Measurements from ENCODE around the gene TPCN2. TPM values are rescaled to one million over a fixed set of nuclear protein-coding genes. Genes with fewer than 3 reads are reported as not detected.

Gene TPCN2
- total RNA-seq, 1 donor from 2014 or later = 6.8 TPM

GRCh38 chr11:69121621-69122325 lies 73.0 kb downstream of the TPCN2 start:
- peaks cover 0 to 4% (median 0%) of the 10 kb centered on the region in 3 donors for H3K9me3 ChIP-seq (ENCODE audit: control insufficient read depth in 3 of 3, low read length in 3 of 3)
- peaks cover 6 to 16% (median 10%) of the 10 kb centered on the region in 3 donors for H3K4me1 ChIP-seq (ENCODE audit: control insufficient read depth in 3 of 3, insufficient read depth in 3 of 3, low read length in 3 of 3)
- no peak overlapping the region for H3K27ac ChIP-seq (ENCODE audit: low read depth, low read length)
- no peaks in the 10 kb centered on the region for H3K36me3 ChIP-seq (ENCODE audit: control insufficient read depth in 3 of 3, insufficient read depth in 3 of 3, low read length in 3 of 3)
- no peak overlapping the region for H3K4me3 ChIP-seq (ENCODE audit: low read length in 3 of 3)
- H3K27me3 ChIP-seq (ENCODE audit: control insufficient read depth in 3 of 3, insufficient read depth in 3 of 3, low read length in 3 of 3) = peaks cover 0 to 10% (median 9%) of the 10 kb centered on the region in 3 donors
- no peak overlapping the region for H3K9ac ChIP-seq (ENCODE audit: low read depth in 1 of 3, low read length in 3 of 3)

GRCh38 chr11:69122326-69122629 lies 73.5 kb downstream of the TPCN2 start:
- no peaks in the 10 kb centered on the region for H3K36me3 ChIP-seq (ENCODE audit: control insufficient read depth in 3 of 3, insufficient read depth in 3 of 3, low read length in 3 of 3)
- H3K4me1 ChIP-seq (ENCODE audit: control insufficient read depth in 3 of 3, insufficient read depth in 3 of 3, low read length in 3 of 3) = peaks cover 6 to 16% (median 10%) of the 10 kb centered on the region in 3 donors
- H3K27ac ChIP-seq (ENCODE audit: low read depth, low read length) = no peak overlapping the region
- no peak overlapping the region for H3K4me3 ChIP-seq (ENCODE audit: low read length in 3 of 3)
- H3K9ac ChIP-seq (ENCODE audit: low read depth in 1 of 3, low read length in 3 of 3) = no peak overlapping the region
- peaks cover 0 to 4% (median 0%) of the 10 kb centered on the region in 3 donors for H3K9me3 ChIP-seq (ENCODE audit: control insufficient read depth in 3 of 3, low read length in 3 of 3)
- peaks cover 0 to 11% (median 9%) of the 10 kb centered on the region in 3 donors for H3K27me3 ChIP-seq (ENCODE audit: control insufficient read depth in 3 of 3, insufficient read depth in 3 of 3, low read length in 3 of 3)

DNA sequence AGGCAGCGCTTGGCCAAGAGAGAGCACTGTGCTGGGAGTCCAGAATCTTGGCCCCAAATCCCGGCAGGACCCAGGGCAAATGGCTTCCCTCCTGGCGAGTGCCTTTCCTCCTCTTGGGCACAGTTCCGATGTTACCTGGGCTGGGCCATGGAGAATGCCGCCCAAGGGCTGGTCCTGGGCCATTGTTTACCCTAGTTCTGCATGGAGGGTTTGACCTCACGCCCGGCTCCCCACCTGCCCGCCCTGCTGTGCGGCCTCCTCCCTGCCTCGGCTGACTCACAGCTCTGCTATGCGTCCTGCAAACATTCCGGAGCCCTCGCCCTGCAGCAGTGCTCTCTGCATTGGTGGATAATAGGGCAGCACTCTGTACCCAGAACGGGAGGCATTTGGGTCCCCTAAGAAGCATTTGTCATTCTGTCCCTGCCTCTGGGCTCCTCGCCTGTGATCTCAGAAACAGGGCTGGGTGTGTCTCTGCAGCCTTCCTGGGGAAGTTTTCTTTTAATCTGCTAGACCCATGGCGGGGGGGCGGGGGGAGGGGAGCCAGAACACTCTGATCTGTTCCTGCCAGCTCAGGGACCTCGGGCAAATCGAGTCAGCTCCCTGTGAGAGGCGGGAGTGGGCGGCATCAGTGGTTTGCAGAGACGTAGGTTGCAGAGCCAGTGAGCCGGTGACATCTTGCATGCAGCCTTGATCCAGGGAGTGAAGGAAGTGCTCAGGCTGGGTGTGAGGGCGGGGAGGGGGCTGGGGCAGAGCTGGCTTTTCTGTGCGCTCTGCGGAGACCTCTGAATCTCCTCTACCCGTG lies 74.1 kb downstream of the TPCN2 start:
- Histone ChIP-seq H3K4me1 (ENCODE audit: control insufficient read depth in 3 of 3, insufficient read depth in 3 of 3, low read length in 3 of 3) (peaks cover 6 to 16% (median 10%) of the 10 kb centered on the region in 3 donors), H3K9me3 (ENCODE audit: control insufficient read depth in 3 of 3, low read length in 3 of 3) (peaks cover 0 to 4% (median 0%) of the 10 kb centered on the region in 3 donors), H3K27me3 (ENCODE audit: control insufficient read depth in 3 of 3, insufficient read depth in 3 of 3, low read length in 3 of 3) (peaks cover 0 to 11% (median 9%) of the 10 kb centered on the region in 3 donors), H3K36me3 (ENCODE audit: control insufficient read depth in 3 of 3, insufficient read depth in 3 of 3, low read length in 3 of 3) (no peaks in the 10 kb centered on the region), H3K4me3 (ENCODE audit: low read length in 3 of 3) (no peak overlapping the region), H3K27ac (ENCODE audit: low read depth, low read length) (no peak overlapping the region), H3K9ac (ENCODE audit: low read depth in 1 of 3, low read length in 3 of 3) (peak overlapping the region in 1 of 3 donors; percentile 8)

DNA sequence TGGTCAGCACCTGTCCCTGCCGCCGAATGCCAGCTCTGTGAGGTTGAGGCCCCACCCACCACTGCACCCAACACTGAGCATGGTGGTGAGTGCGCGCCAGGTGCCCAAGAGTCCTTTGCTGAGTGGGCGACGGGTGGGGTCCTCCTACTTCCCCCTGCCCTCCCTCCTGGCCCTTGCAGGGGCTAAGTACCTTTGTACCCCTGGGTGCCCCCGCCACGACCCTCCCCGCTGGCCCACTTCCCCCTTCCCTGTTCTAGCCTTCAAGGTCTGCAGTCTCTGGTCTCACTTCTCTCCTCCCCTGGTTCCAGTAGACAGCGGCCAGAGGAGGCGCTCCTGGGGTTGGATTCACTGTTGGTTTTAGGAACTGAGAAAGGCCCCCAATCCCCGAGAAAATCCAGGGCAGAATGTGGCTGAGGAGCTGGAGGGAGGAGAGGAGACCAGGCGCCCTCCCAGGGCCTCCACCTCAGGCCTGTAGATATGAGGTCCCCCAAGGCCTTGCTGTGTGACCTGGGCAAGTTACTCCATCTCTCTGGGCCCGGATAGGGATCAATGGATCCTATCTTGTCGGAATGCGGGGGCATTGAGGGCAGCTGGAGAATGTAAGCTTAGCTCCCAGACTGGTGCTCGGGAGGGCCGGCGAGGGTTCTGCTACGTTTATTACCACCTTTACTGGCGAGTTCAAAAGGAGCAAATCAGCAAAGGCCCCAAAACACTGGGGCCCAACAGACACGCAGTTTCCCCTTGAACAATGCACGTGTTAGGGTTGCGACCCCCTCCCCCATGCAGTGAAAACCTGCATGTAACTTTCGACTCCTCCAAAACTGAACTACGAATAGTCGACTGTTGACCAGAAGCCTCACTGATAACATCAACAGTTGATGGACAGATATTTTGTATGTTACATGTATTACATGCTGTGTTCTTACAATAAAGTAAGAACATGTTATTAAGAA lies 75.1 kb downstream of the TPCN2 start:
- Histone ChIP-seq H3K36me3 (ENCODE audit: control insufficient read depth in 3 of 3, insufficient read depth in 3 of 3, low read length in 3 of 3) (no peaks in the 10 kb centered on the region), H3K4me1 (ENCODE audit: control insufficient read depth in 3 of 3, insufficient read depth in 3 of 3, low read length in 3 of 3) (peaks cover 6 to 16% (median 10%) of the 10 kb centered on the region in 3 donors), H3K9me3 (ENCODE audit: control insufficient read depth in 3 of 3, low read length in 3 of 3) (peaks cover 0 to 4% (median under 1%) of the 10 kb centered on the region in 3 donors), H3K9ac (ENCODE audit: low read depth in 1 of 3, low read length in 3 of 3) (peak overlapping the region in 1 of 3 donors; percentile 3), H3K27me3 (ENCODE audit: control insufficient read depth in 3 of 3, insufficient read depth in 3 of 3, low read length in 3 of 3) (peaks cover 0 to 11% (median 9%) of the 10 kb centered on the region in 3 donors), H3K4me3 (ENCODE audit: low read length in 3 of 3) (no peak overlapping the region), H3K27ac (ENCODE audit: low read depth, low read length) (no peak overlapping the region)

DNA sequence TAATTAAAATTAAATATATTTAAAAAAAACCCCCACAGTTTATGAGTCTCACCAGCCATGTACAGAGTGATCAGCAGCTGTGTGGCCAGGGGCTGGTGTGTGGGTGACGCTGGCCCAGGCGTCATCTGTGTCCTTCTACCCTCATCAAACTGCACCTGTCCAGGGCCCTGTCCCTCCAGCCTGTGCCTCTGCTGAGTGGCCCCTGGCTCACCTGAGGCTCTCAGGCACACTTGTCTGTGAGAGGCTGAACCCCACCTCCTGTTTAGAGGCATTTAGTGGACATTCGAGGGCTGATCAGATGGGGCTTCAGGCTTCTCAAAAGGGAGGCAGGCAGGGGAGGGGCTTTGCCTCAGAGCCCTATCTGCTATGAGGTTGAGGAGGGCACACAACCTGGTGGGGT lies 77.1 kb downstream of the TPCN2 start:
- Histone ChIP-seq H3K27me3 (ENCODE audit: control insufficient read depth in 3 of 3, insufficient read depth in 3 of 3, low read length in 3 of 3) (peaks cover 0 to 11% (median 9%) of the 10 kb centered on the region in 3 donors), H3K9me3 (ENCODE audit: control insufficient read depth in 3 of 3, low read length in 3 of 3) (peaks cover 0 to 3% (median 3%) of the 10 kb centered on the region in 3 donors), H3K9ac (ENCODE audit: low read depth in 1 of 3, low read length in 3 of 3) (no peak overlapping the region), H3K27ac (ENCODE audit: low read depth, low read length) (no peak overlapping the region), H3K36me3 (ENCODE audit: control insufficient read depth in 3 of 3, insufficient read depth in 3 of 3, low read length in 3 of 3) (no peaks in the 10 kb centered on the region), H3K4me3 (ENCODE audit: low read length in 3 of 3) (no peak overlapping the region), H3K4me1 (ENCODE audit: control insufficient read depth in 3 of 3, insufficient read depth in 3 of 3, low read length in 3 of 3) (peaks cover 6 to 16% (median 10%) of the 10 kb centered on the region in 3 donors)

DNA sequence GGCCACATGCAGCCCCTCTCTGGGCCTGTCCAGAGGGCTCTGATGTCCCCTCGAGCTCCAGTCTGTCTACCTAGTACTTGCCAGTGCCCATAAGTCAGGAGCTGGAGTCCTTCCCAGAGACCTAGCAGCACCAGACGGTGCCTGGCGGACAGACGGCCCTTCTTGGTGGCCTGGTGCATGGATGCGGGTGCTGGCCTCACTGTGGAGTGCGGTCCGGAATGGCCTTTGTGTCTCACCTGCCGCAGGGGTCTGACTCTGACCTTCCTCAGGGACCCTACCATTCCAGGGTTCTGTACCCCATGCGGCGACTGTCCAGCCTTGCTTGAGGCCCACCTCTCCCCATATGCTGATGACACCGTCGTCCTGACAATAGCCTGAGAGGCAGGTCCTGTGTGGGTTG lies 77.6 kb downstream of the TPCN2 start:
- Histone ChIP-seq H3K27me3 (ENCODE audit: control insufficient read depth in 3 of 3, insufficient read depth in 3 of 3, low read length in 3 of 3) (peaks cover 0 to 11% (median 9%) of the 10 kb centered on the region in 3 donors), H3K4me3 (ENCODE audit: low read length in 3 of 3) (no peak overlapping the region), H3K4me1 (ENCODE audit: control insufficient read depth in 3 of 3, insufficient read depth in 3 of 3, low read length in 3 of 3) (peaks cover 7 to 16% (median 10%) of the 10 kb centered on the region in 3 donors), H3K9me3 (ENCODE audit: control insufficient read depth in 3 of 3, low read length in 3 of 3) (peaks cover 0 to 3% (median 3%) of the 10 kb centered on the region in 3 donors), H3K36me3 (ENCODE audit: control insufficient read depth in 3 of 3, insufficient read depth in 3 of 3, low read length in 3 of 3) (no peaks in the 10 kb centered on the region), H3K27ac (ENCODE audit: low read depth, low read length) (no peak overlapping the region), H3K9ac (ENCODE audit: low read depth in 1 of 3, low read length in 3 of 3) (no peak overlapping the region)

DNA sequence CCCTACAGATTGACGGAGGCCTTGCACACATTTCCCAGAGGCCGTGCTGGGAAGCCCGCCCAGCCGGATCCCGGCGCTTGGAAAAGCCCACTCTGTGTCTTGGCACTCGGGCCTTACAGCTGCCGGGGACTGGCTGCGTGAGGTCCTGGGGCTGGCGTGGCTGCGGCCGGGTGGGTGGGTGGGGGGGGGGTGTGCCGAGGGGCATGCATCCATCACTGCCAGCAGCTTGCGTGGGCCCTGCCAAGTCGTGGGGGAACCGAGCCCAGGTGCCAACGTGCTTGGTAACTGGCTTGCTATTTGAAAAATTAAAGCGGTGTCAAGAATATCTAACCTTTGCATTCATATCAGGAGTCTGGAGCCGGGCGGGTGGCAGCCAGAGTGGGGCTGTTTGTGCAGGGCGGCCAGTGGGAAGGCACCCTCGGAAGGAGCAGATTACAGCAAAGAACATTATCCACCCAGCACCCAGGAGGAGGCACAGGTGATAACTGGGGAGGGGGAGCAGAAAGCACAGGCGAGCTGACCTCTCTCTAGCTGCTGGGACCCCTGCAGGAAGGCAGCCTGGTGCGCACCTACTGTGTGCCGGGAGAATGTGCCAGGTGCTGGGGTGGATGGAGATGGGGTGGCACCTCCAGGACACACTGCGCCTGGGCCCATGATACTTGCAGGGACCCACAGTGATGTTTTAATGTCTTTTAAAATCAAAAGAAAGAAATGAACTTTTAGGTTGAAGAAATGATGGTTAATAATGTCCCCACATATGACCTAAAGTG lies 78.5 kb downstream of the TPCN2 start:
- Histone ChIP-seq H3K9ac (ENCODE audit: low read depth in 1 of 3, low read length in 3 of 3) (no peak overlapping the region), H3K27me3 (ENCODE audit: control insufficient read depth in 3 of 3, insufficient read depth in 3 of 3, low read length in 3 of 3) (peaks cover 0 to 11% (median 9%) of the 10 kb centered on the region in 3 donors), H3K27ac (ENCODE audit: low read depth, low read length) (no peak overlapping the region), H3K36me3 (ENCODE audit: control insufficient read depth in 3 of 3, insufficient read depth in 3 of 3, low read length in 3 of 3) (no peaks in the 10 kb centered on the region), H3K9me3 (ENCODE audit: control insufficient read depth in 3 of 3, low read length in 3 of 3) (peaks cover 0 to 3% (median 3%) of the 10 kb centered on the region in 3 donors), H3K4me1 (ENCODE audit: control insufficient read depth in 3 of 3, insufficient read depth in 3 of 3, low read length in 3 of 3) (peaks cover 14 to 16% (median 16%) of the 10 kb centered on the region in 3 donors), H3K4me3 (ENCODE audit: low read length in 3 of 3) (no peak overlapping the region)

DNA sequence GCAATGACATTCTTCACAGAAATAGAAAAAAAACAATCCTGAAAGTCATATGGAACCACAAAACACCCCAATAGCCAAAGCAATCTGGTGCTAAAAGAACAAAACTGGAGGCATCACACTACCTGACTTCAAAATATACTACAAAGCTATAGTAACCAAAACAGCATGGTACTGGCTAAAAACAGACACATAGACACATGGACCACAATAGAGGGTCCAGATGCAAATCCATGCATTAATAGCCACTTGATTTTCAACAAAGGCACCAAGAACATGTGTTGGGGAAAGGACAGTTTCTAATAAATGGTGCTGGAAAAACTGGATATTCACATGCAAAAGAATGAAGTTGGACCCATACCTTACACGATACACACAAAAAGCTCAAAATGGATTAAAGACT lies 79.2 kb downstream of the TPCN2 start:
- no peak overlapping the region for H3K9ac ChIP-seq (ENCODE audit: low read depth in 1 of 3, low read length in 3 of 3)
- no peaks in the 10 kb centered on the region for H3K36me3 ChIP-seq (ENCODE audit: control insufficient read depth in 3 of 3, insufficient read depth in 3 of 3, low read length in 3 of 3)
- H3K27ac ChIP-seq (ENCODE audit: low read depth, low read length) = no peak overlapping the region
- H3K9me3 ChIP-seq (ENCODE audit: control insufficient read depth in 3 of 3, low read length in 3 of 3) = peaks cover under 1 to 6% (median 3%) of the 10 kb centered on the region in 3 donors
- H3K27me3 ChIP-seq (ENCODE audit: control insufficient read depth in 3 of 3, insufficient read depth in 3 of 3, low read length in 3 of 3) = peaks cover 0 to 11% (median 9%) of the 10 kb centered on the region in 3 donors
- peaks cover 10 to 11% (median 11%) of the 10 kb centered on the region in 3 donors for H3K4me1 ChIP-seq (ENCODE audit: control insufficient read depth in 3 of 3, insufficient read depth in 3 of 3, low read length in 3 of 3)
- no peak overlapping the region for H3K4me3 ChIP-seq (ENCODE audit: low read length in 3 of 3)

GRCh38 chr11:69129053-69129452 lies 80.3 kb downstream of the TPCN2 start:
- no peak overlapping the region for H3K9ac ChIP-seq (ENCODE audit: low read depth in 1 of 3, low read length in 3 of 3)
- H3K4me3 ChIP-seq (ENCODE audit: low read length in 3 of 3) = no peak overlapping the region
- H3K4me1 ChIP-seq (ENCODE audit: control insufficient read depth in 3 of 3, insufficient read depth in 3 of 3, low read length in 3 of 3) = peaks cover 5 to 11% (median 9%) of the 10 kb centered on the region in 3 donors
- peaks cover 0 to 11% (median 9%) of the 10 kb centered on the region in 3 donors for H3K27me3 ChIP-seq (ENCODE audit: control insufficient read depth in 3 of 3, insufficient read depth in 3 of 3, low read length in 3 of 3)
- H3K36me3 ChIP-seq (ENCODE audit: control insufficient read depth in 3 of 3, insufficient read depth in 3 of 3, low read length in 3 of 3) = no peaks in the 10 kb centered on the region
- peaks cover 3 to 6% (median 6%) of the 10 kb centered on the region in 3 donors for H3K9me3 ChIP-seq (ENCODE audit: control insufficient read depth in 3 of 3, low read length in 3 of 3)
- H3K27ac ChIP-seq (ENCODE audit: low read depth, low read length) = no peak overlapping the region

All from skeletal muscle tissue (tissue), 4 donors.